Measurements from ENCODE around the gene ICAM2.

GRCh38 chr17:63988127-63988478 lies 32.3 kb downstream of the ICAM2 start:
- TF ChIP-seq CTCF (IDR thresholded peaks at IDR 0.05; ENCODE audit: insufficient read depth, low read length, poor library complexity, severe bottlenecking) = no peak
- no peak for TF ChIP-seq EZH2phosphoT487 (conservative IDR thresholded peaks at IDR 0.05; ENCODE audit: low read length)
